HepG2 (cell line): ENCODE measurements around the gene CRAMP1. TPM values are rescaled to one million over a fixed set of nuclear protein-coding genes. Genes with fewer than 3 reads are reported as not detected.

Experiments
- ATAC-seq: fragments of 200-7000 bp; cut with Tn5 transposase; 3 replicates; pipeline ENCODE4 v1.9.1; 2020; ENCODE audit warnings: mild to moderate bottlenecking, moderate library complexity
- BruUV-seq: library from RNA; stranded (reverse); fragments of 400-500 nt; replicated peaks from 2 replicates; lab custom pipeline; 2021; lab: Mats Ljungman, UMichigan
- CTCF ChIA-PET: fragments of 300-600 bp; formaldehyde crosslinking; extraction: SDS; loops from one replicate; lab custom pipeline; 2021; ENCODE audit warnings: low total read pairs, inconsistent platforms, low intra/inter-chr PET ratio; lab: Yijun Ruan, JAX
- POLR2A ChIA-PET: fragments of 350-600 bp; sonication (Branson Sonifier 250); formaldehyde crosslinking; loops from one replicate; lab custom pipeline; 2020; ENCODE audit warnings: antibody characterized with exemption, inconsistent platforms; lab: Yijun Ruan, JAX
- DNase-seq: peaks from one replicate; pipeline ENCODE4 v3.0.0-alpha.2; 2015; ENCODE audit warnings: low spot score
- FAIRE-seq: peaks from 3 replicates; lab custom pipeline; 2011; peaks lifted over from hg19 to GRCh38; lab: Jason Lieb, UNC
- H2AFZ ChIP-seq: one replicate; pipeline ENCODE4 v1.6.1; 2011; ENCODE audit warnings: low read length, inconsistent platforms
- H3K27ac ChIP-seq: fragments of 300-600 bp; 3 replicates; pipeline ENCODE4 v1.8.0; 2011; ENCODE audit warnings: mixed run types, mild to moderate bottlenecking, mixed read lengths, low read length, inconsistent platforms; ENCODE audit not compliant: insufficient read depth; ENCODE audit errors: extremely low read length
- H3K27me3 ChIP-seq, 2 experiments: fragments of 200-600 bp in 1 of 2; 2 replicates in 1 of 2; 3 replicates in 1 of 2; pipeline versions ENCODE4 v1.6.0 to v1.8.0; 2011; ENCODE audit warnings: low read length in 2 of 2, mild to moderate bottlenecking in 2 of 2, moderate library complexity in 2 of 2, inconsistent platforms in 1 of 2; ENCODE audit not compliant: insufficient read depth in 2 of 2, control insufficient read depth in 1 of 2
- H3K36me3 ChIP-seq, 2 experiments: fragments of 200-600 bp in 1 of 2; replicated peaks in 1 of 2; 2 replicates in 1 of 2; 3 replicates in 1 of 2; pipeline versions ENCODE4 v1.5.1 to v1.8.0; 2011; ENCODE audit warnings: low read length in 2 of 2, inconsistent platforms in 1 of 2; ENCODE audit not compliant: insufficient read depth in 2 of 2, control insufficient read depth in 1 of 2
- H3K4me1 ChIP-seq: 2 replicates; pipeline ENCODE4 v1.5.1; 2012; ENCODE audit warnings: low read length, inconsistent platforms; ENCODE audit not compliant: insufficient read depth
- H3K4me2 ChIP-seq: 2 replicates; pipeline ENCODE4 v1.6.0; 2011; ENCODE audit warnings: low read depth, low read length, inconsistent platforms
- H3K4me3 ChIP-seq, 3 experiments: fragments of 200-600 bp in 1 of 3; sonication (generic), shearing (Covaris generic) in 1 of 3; replicated peaks in 1 of 3; 2 replicates each; pipeline ENCODE4 v1.5.1; 2011 to 2016; ENCODE audit warnings: low read length in 3 of 3, inconsistent platforms in 2 of 3, low read depth in 2 of 3, mild to moderate bottlenecking in 2 of 3, control low read depth in 1 of 3, mixed read lengths in 1 of 3; ENCODE audit not compliant: insufficient read depth in 1 of 3
- H3K79me2 ChIP-seq: one replicate; pipeline ENCODE4 v1.6.1; 2011; ENCODE audit warnings: low read length, inconsistent platforms; ENCODE audit not compliant: insufficient read depth
- H3K9ac ChIP-seq: 2 replicates; pipeline ENCODE4 v1.6.0; 2011; ENCODE audit warnings: mild to moderate bottlenecking, low read depth, low read length, inconsistent platforms; ENCODE audit not compliant: insufficient read depth
- H3K9me3 ChIP-seq: 2 replicates; pipeline ENCODE4 v1.5.1; 2012; ENCODE audit warnings: mild to moderate bottlenecking, low read length
- H4K20me1 ChIP-seq: 2 replicates; pipeline ENCODE4 v1.6.0; 2011; ENCODE audit warnings: inconsistent platforms, mild to moderate bottlenecking, low read length, moderate library complexity; ENCODE audit not compliant: insufficient read depth
- CREB1 ChIP-seq, 2 experiments: fragments of 450-650 bp in 1 of 2; IDR thresholded peaks; 2 replicates each; pipeline ENCODE4 v1.6.1; 2016 to 2017; ENCODE audit warnings: control low read depth in 1 of 2, mild to moderate bottlenecking in 1 of 2, missing compliant biosample characterization in 1 of 2, missing genetic modification characterization in 1 of 2
- GABPB1 ChIP-seq: IDR thresholded peaks from 2 replicates; pipeline ENCODE4 v1.6.1; 2016; ENCODE audit warnings: mild to moderate bottlenecking, missing genetic modification reagents, moderate library complexity, missing compliant biosample characterization
- HNRNPK ChIP-seq: fragments of 200-400 bp; formaldehyde crosslinking; IDR thresholded peaks from 2 replicates; pipeline ENCODE4 v1.6.1; 2018; ENCODE audit warnings: low read length, low read depth, moderate library complexity, mild to moderate bottlenecking; ENCODE audit not compliant: poor library complexity, severe bottlenecking
- MAF1 ChIP-seq: sonication (generic); formaldehyde crosslinking; IDR thresholded peaks from 2 replicates; pipeline ENCODE4 v1.5.0; 2020; ENCODE audit warnings: missing genetic modification reagents, borderline replicate concordance
- NR3C1 ChIP-seq: sonication (generic); formaldehyde crosslinking; IDR thresholded peaks from 2 replicates; pipeline ENCODE4 v1.4.0; 2020; ENCODE audit warnings: missing genetic modification reagents
- POLR2A ChIP-seq, 2 experiments: IDR thresholded peaks; 2 replicates each; pipeline ENCODE4 v1.6.1; 2011; ENCODE audit warnings: low read depth in 2 of 2, low read length in 2 of 2, mild to moderate bottlenecking in 1 of 2, moderate library complexity in 1 of 2; ENCODE audit not compliant: insufficient read depth in 1 of 2
- POLR2G ChIP-seq: fragments of 200-400 bp; formaldehyde crosslinking; IDR thresholded peaks from 2 replicates; pipeline ENCODE4 v1.6.1; 2018; ENCODE audit warnings: mild to moderate bottlenecking, low read depth, low read length, moderate library complexity
- RBFOX2 ChIP-seq: fragments of 200-400 bp; formaldehyde crosslinking; IDR thresholded peaks from 2 replicates; pipeline ENCODE4 v1.6.1; 2017; ENCODE audit warnings: low read depth, mild to moderate bottlenecking, low read length
- ZNF33A ChIP-seq: sonication (generic); formaldehyde crosslinking; IDR thresholded peaks from 2 replicates; pipeline ENCODE4 v1.5.1; 2020; ENCODE audit warnings: missing genetic modification reagents, mild to moderate bottlenecking, moderate library complexity, borderline replicate concordance
- ZNF431 ChIP-seq: sonication (generic); formaldehyde crosslinking; IDR thresholded peaks from 2 replicates; pipeline ENCODE4 v1.9.0; 2022; ENCODE audit warnings: missing genetic modification reagents, low read depth, mild to moderate bottlenecking, borderline replicate concordance
- ZNF468 ChIP-seq: sonication (generic); formaldehyde crosslinking; IDR thresholded peaks from 2 replicates; pipeline ENCODE4 v1.8.0; 2022; ENCODE audit warnings: mild to moderate bottlenecking, moderate library complexity, missing genetic modification reagents
- ZNF496 ChIP-seq: sonication (generic); formaldehyde crosslinking; IDR thresholded peaks from 2 replicates; pipeline ENCODE4 v1.8.1; 2023; ENCODE audit warnings: mild to moderate bottlenecking, moderate library complexity, missing genetic modification reagents; ENCODE audit not compliant: insufficient replicate concordance
- ZNF605 ChIP-seq: sonication (generic); formaldehyde crosslinking; IDR thresholded peaks from 2 replicates; pipeline ENCODE4 v1.8.0; 2022; ENCODE audit warnings: mild to moderate bottlenecking, missing genetic modification reagents
- WGBS: methylation state at CpG from one replicate; pipeline ENCODE4 v1.1.6; 2017; ENCODE audit warnings: low lambda C conversion rate; 5-methylcytosine and 5-hydroxymethylcytosine counted together
- in situ Hi-C: cut with HindIII; loops from 2 replicates; pipeline ENCODE4 v1.10.0; 2017; ENCODE audit warnings: low pct_unique_long_range_greater_than_20kb; ENCODE audit not compliant: extremely low pct_ligation_motif_present
- intact Hi-C: fragments of 100-400 bp; cut with micrococcal nuclease; formaldehyde crosslinking; loops from one replicate; pipeline ENCODE4 v1.10.0; 2022; ENCODE audit not compliant: unreplicated experiment
- polyA plus RNA-seq, 8 experiments: library from polyadenylated mRNA; depleted of rRNA in 3 of 8; stranded (reverse) in 7 of 8; unstranded in 1 of 8; fragments of >200 nt; fragmentation: Illumina TruSeq in 4 of 8; extraction: Trizol in 4 of 8; gene quantifications; 2 replicates each; pipeline versions ENCODE4 v1.2.1 to v1.2.3, GENCODE V29; 2011 to 2016; ENCODE audit warnings: low read depth in 4 of 8, missing spikeins in 1 of 8, mixed read lengths in 1 of 8; ENCODE audit not compliant: insufficient read depth in 1 of 8
- total RNA-seq, 5 experiments: library from RNA; depleted of rRNA; stranded (reverse); fragments of >200 nt; fragmentation: Illumina TruSeq; extraction: Trizol; gene quantifications; 2 replicates each; pipeline ENCODE4 v1.2.3, GENCODE V29; 2016; ENCODE audit warnings: low read depth in 1 of 5
- TF ChIP-seq, protein P1 (sequence below): sonication (generic); formaldehyde crosslinking; IDR thresholded peaks from 2 replicates; pipeline ENCODE4 v1.5.0; 2020; ENCODE audit warnings: mild to moderate bottlenecking, missing genetic modification reagents, borderline replicate concordance

Gene CRAMP1
- total and polyA plus RNA-seq, 2 of the 13 experiments (the other 11 are each of a cell fraction or from before 2014, with no cell fraction given): 6.8 to 9.7 TPM

DNA sequence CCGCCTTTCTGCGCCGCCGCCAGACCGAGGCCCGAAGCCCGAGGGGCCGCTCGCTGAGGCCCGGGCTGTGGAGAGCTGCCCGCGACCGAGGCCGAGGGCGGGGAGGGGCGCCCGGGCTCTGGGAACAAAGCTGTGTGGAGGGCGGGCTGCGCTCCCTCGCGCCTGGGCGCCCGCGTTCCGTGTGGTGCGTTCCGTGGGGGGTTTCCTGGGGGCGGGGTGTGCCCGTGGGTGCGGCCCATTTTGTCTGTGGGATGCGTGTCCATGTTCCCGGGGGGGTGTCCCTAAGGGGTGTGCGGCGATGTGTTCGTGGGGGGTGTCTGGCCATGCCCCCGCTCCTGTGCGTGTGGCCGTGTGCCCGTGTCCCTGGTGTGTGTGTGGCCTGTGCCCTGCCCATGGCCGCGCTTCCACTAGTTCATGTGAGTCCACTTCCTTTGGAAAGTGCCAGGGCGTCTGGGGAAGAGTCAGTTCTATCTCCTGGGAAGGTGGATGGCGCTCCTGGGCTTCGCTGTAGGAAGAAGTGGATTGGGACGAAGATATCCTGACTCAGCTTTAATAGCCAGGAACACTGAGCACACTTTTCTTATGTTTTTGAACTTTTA, 66.4 kb downstream of the CRAMP1 start (continued):
- TF ChIP-seq ZNF496 (CRISPR knock-in tag): no peak
- no peak for TF ChIP-seq ZNF468 (CRISPR knock-in tag)
- TF ChIP-seq ZNF605 (CRISPR knock-in tag): 0 out of 2 replicates have a peak, but pooled peaks have one; percentile 22
- TF ChIP-seq GABPB1: no peak
- peak; percentile 79 for TF ChIP-seq RBFOX2
- no peak for TF ChIP-seq MAF1
- TF ChIP-seq NR3C1: no peak
- TF ChIP-seq CREB1 (IDR thresholded peaks at IDR 0.05): no peak
- TF ChIP-seq CREB1 (CRISPR knock-in tag; IDR thresholded peaks at IDR 0.05): no peak
- peak; percentile 92 for TF ChIP-seq HNRNPK
- TF ChIP-seq, all 625 proteins: peak for 56

DNA sequence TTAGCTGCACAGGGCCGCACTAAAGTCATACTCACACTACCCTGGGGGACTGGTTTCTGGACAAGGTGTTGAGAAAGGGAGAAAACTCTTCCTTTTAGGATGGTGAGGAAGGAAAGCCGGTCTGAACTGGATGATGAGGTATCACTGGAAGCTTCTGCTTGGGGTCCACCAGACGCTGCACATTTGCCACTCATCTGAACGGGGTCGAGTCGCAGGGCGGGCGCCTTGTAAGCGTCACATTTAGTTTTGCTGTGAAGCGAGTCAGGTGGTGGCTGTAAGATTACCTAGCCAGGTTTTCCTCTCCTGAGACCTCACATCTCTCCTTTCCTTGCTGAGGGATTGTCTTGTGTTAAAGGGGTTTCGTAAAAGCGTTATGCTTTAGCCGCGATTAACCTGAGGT, 68.2 kb downstream of the CRAMP1 start:
- BruUV-seq: no TSS peak
- peak overlapping the region in 1 of 3 experiments; percentile 43; a peak in 1 of 6 replicates for H3K4me3 ChIP-seq
- H3K9ac ChIP-seq: 0 out of 2 replicates have a peak overlapping the region, but pooled peaks have one; percentile 15
- intact Hi-C loops (no loop called here), in situ Hi-C loops (no loop called here)
- no peak overlapping the region for H2AFZ ChIP-seq
- H3K36me3 ChIP-seq: peaks cover 4 to 27% of the 10 kb centered on the region in 2 experiments; a peak in 4 of 5 replicates
- no peak for DNase-seq
- 90% methylated on average over 14 of the region's 14 CpGs for WGBS
- no peak for ATAC-seq
- FAIRE-seq: no peak
- TF ChIP-seq, protein P1, sequence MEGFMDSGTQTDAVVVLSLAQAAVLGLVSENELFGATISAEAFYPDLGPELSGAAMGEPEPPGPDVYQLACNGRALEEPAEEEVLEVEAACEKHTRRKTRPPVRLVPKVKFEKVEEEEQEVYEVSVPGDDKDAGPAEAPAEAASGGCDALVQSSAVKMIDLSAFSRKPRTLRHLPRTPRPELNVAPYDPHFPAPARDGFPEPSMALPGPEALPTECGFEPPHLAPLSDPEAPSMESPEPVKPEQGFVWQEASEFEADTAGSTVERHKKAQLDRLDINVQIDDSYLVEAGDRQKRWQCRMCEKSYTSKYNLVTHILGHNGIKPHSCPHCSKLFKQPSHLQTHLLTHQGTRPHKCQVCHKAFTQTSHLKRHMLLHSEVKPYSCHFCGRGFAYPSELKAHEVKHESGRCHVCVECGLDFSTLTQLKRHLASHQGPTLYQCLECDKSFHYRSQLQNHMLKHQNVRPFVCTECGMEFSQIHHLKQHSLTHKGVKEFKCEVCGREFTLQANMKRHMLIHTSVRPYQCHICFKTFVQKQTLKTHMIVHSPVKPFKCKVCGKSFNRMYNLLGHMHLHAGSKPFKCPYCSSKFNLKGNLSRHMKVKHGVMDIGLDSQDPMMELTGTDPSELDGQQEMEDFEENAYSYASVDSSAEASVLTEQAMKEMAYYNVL: no peak
- TF ChIP-seq POLR2G (no peak), POLR2A (IDR thresholded peaks at IDR 0.05; ENCODE audit: insufficient read depth in 1 of 2, low read depth in 2 of 2, low read length in 2 of 2) (0 out of 4 replicates have a peak, but pooled peaks of 1 of the 2 experiments have one; percentile 1), ZNF431 (CRISPR knock-in tag) (no peak), ZNF33A (no peak)
- H3K9me3 ChIP-seq: no peaks in the 10 kb centered on the region
- H3K27ac ChIP-seq: peak overlapping the region; percentile 26
- peak overlapping the region; percentile 93 for H3K4me2 ChIP-seq
- H3K4me1 ChIP-seq: peaks cover 36% of the 10 kb centered on the region
- ChIA-PET POLR2A (interaction anchor here (1.4 kb wide), 1 partner anchor 67 kb away, joined by 3 read pairs; no protein-coding TSS in a partner anchor), CTCF (no interaction called here)
- 0 out of 2 replicates have a peak, but pooled peaks cover 5% of the 10 kb centered on the region for H4K20me1 ChIP-seq
- peaks cover 60% of the 10 kb centered on the region for H3K79me2 ChIP-seq
- H3K27me3 ChIP-seq: no peaks in the 10 kb centered on the region; a peak in 1 of 5 replicates
